ENCODE measurements around the gene IL1RL1.

The IL1RL1 gene

GRCh38 chr2:102361632-102362241 lies 50.4 kb downstream of the IL1RL1 start:
- DNase-seq (ENCODE audit: insufficient read length) (no peak), FAIRE-seq (no peak)
- TF ChIP-seq POLR2A (IDR thresholded peaks at IDR 0.05; ENCODE audit: low read depth, low read length), result no peak
- TF ChIP-seq TAF1 (IDR thresholded peaks at IDR 0.05; ENCODE audit: borderline replicate concordance, low read depth, low read length), result no peak

- TF ChIP-seq POLR2AphosphoS5 (IDR thresholded peaks at IDR 0.05; ENCODE audit: low read depth, low read length), result no peak
- TF ChIP-seq TAF1 (IDR thresholded peaks at IDR 0.05; ENCODE audit: borderline replicate concordance, low read depth, low read length), result no peak
- no peak for TF ChIP-seq POLR2A (IDR thresholded peaks at IDR 0.05; ENCODE audit: low read depth, low read length)
- no peak for FAIRE-seq
- DNase-seq (ENCODE audit: insufficient read length), result no peak
Measured at GRCh38 chr2:102365763-102366162, 54.4 kb downstream of the IL1RL1 start.

GRCh38 chr2:102366406-102367112 lies 55.2 kb downstream of the IL1RL1 start:
- FAIRE-seq, result peak; percentile 67

GRCh38 chr2:102367331-102367971 lies 56.1 kb downstream of the IL1RL1 start:
- DNase-seq (ENCODE audit: insufficient read length) (no peak), FAIRE-seq (no peak)
- TF ChIP-seq POLR2A (IDR thresholded peaks at IDR 0.05; ENCODE audit: low read depth, low read length) (no peak), POLR2AphosphoS5 (IDR thresholded peaks at IDR 0.05; ENCODE audit: low read depth, low read length) (no peak), TAF1 (IDR thresholded peaks at IDR 0.05; ENCODE audit: borderline replicate concordance, low read depth, low read length) (no peak)

More at GRCh38 chr2:102366406-102367112, 55.2 kb downstream of the IL1RL1 start:
- no peak for DNase-seq (ENCODE audit: insufficient read length)
- no peak for TF ChIP-seq POLR2AphosphoS5 (IDR thresholded peaks at IDR 0.05; ENCODE audit: low read depth, low read length)
- TF ChIP-seq TAF1 (IDR thresholded peaks at IDR 0.05; ENCODE audit: borderline replicate concordance, low read depth, low read length), result no peak
- no peak for TF ChIP-seq POLR2A (IDR thresholded peaks at IDR 0.05; ENCODE audit: low read depth, low read length)

GRCh38 chr2:102368461-102369109 lies 57.2 kb downstream of the IL1RL1 start:
- DNase-seq (ENCODE audit: insufficient read length) (no peak), FAIRE-seq (no peak)
- TF ChIP-seq TAF1 (IDR thresholded peaks at IDR 0.05; ENCODE audit: borderline replicate concordance, low read depth, low read length), result no peak
- TF ChIP-seq POLR2AphosphoS5 (IDR thresholded peaks at IDR 0.05; ENCODE audit: low read depth, low read length), result no peak
- TF ChIP-seq POLR2A (IDR thresholded peaks at IDR 0.05; ENCODE audit: low read depth, low read length), result no peak

GRCh38 chr2:102369866-102370265 lies 58.5 kb downstream of the IL1RL1 start:
- no peak for FAIRE-seq
- TF ChIP-seq TAF1 (IDR thresholded peaks at IDR 0.05; ENCODE audit: borderline replicate concordance, low read depth, low read length) (no peak), POLR2AphosphoS5 (IDR thresholded peaks at IDR 0.05; ENCODE audit: low read depth, low read length) (no peak), POLR2A (IDR thresholded peaks at IDR 0.05; ENCODE audit: low read depth, low read length) (no peak)

GRCh38 chr2:102376052-102376591 lies 64.8 kb downstream of the IL1RL1 start:
- FAIRE-seq, result no peak
- no peak for DNase-seq (ENCODE audit: insufficient read length)
- no peak for TF ChIP-seq TAF1 (IDR thresholded peaks at IDR 0.05; ENCODE audit: borderline replicate concordance, low read depth, low read length)
- TF ChIP-seq POLR2A (IDR thresholded peaks at IDR 0.05; ENCODE audit: low read depth, low read length), result 0 out of 2 replicates have a peak, but pooled peaks have one; percentile 25

More at GRCh38 chr2:102369866-102370265, 58.5 kb downstream of the IL1RL1 start:
- DNase-seq (ENCODE audit: insufficient read length), result no peak

GRCh38 chr2:102383722-102384121 lies 72.4 kb downstream of the IL1RL1 start:
- DNase-seq (ENCODE audit: insufficient read length), result no peak
- FAIRE-seq, result no peak
- TF ChIP-seq POLR2A (IDR thresholded peaks at IDR 0.05; ENCODE audit: low read depth, low read length) (no peak), POLR2AphosphoS5 (IDR thresholded peaks at IDR 0.05; ENCODE audit: low read depth, low read length) (no peak), TAF1 (IDR thresholded peaks at IDR 0.05; ENCODE audit: borderline replicate concordance, low read depth, low read length) (no peak)

GRCh38 chr2:102385522-102385921 lies 74.2 kb downstream of the IL1RL1 start:
- TF ChIP-seq TAF1 (IDR thresholded peaks at IDR 0.05; ENCODE audit: borderline replicate concordance, low read depth, low read length) (no peak), POLR2AphosphoS5 (IDR thresholded peaks at IDR 0.05; ENCODE audit: low read depth, low read length) (no peak), POLR2A (IDR thresholded peaks at IDR 0.05; ENCODE audit: low read depth, low read length) (no peak)
- no peak for DNase-seq (ENCODE audit: insufficient read length)
- no peak for FAIRE-seq

GRCh38 chr2:102386004-102386403 lies 74.6 kb downstream of the IL1RL1 start:
- no peak for TF ChIP-seq TAF1 (IDR thresholded peaks at IDR 0.05; ENCODE audit: borderline replicate concordance, low read depth, low read length)
- TF ChIP-seq POLR2AphosphoS5 (IDR thresholded peaks at IDR 0.05; ENCODE audit: low read depth, low read length), result no peak
- TF ChIP-seq POLR2A (IDR thresholded peaks at IDR 0.05; ENCODE audit: low read depth, low read length), result no peak
- DNase-seq (ENCODE audit: insufficient read length), result no peak
- FAIRE-seq, result no peak

- no peak for DNase-seq (ENCODE audit: insufficient read length)
- FAIRE-seq, result no peak
- TF ChIP-seq POLR2AphosphoS5 (IDR thresholded peaks at IDR 0.05; ENCODE audit: low read depth, low read length) (no peak), POLR2A (IDR thresholded peaks at IDR 0.05; ENCODE audit: low read depth, low read length) (no peak), TAF1 (IDR thresholded peaks at IDR 0.05; ENCODE audit: borderline replicate concordance, low read depth, low read length) (no peak)
Measured at GRCh38 chr2:102386867-102387541, 75.6 kb downstream of the IL1RL1 start.
